GM19395 (cell line): ENCODE data around the gene PCDH8.
A peak's percentile ranks its signal among the peaks of the same experiment; 100 is the strongest.
"Not testable (repeated sequence)": the region's sequence is repeated elsewhere in the genome, so short reads cannot be mapped to it uniquely, and the experiment has no call there.

Experiments used
- ATAC-seq: cut with Tn5 transposase; IDR thresholded peaks from one replicate; pipeline ENCODE4 v1.9.1; 2021; ENCODE audit warnings: mild to moderate bottlenecking, moderate library complexity; ENCODE audit not compliant: unreplicated experiment

The PCDH8 gene

DNA sequence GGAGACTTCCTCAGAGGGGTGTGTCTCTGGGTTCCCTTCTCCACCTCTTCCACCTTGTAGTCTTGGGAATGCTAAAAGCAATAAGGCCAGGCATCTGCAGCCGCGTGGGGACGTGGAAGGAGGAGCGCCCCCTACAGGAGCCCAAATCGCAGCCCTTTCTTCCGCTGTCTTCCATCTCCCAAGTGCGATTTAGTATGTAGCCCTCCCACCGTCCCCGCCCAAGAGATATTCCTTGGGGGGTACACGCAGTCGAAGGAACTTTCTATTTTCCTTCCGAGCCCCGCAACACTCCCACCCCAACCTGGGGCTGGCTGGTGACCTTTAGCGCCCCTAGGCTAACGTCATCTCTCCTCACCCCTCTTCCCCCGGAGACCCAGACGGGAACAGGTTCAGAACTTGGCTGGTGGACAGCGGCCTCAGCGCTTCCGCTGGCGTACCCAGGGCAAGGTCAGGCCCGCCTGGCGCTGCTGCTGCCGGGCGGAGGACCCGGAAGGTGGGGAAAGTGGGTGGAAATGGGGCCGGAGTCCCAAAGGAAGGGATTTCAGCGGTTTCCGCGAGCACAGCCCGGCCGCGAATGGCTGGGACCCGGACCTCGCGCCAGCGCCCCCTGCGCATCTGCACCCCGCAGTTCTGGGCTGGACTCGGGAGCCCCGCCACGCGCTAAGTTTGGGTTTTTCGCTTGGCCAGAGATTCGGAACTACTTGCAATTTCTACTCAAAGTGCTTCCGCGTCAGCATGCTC is 2.1 kb upstream of the PCDH8 start:
- peak; percentile 52 for ATAC-seq

DNA sequence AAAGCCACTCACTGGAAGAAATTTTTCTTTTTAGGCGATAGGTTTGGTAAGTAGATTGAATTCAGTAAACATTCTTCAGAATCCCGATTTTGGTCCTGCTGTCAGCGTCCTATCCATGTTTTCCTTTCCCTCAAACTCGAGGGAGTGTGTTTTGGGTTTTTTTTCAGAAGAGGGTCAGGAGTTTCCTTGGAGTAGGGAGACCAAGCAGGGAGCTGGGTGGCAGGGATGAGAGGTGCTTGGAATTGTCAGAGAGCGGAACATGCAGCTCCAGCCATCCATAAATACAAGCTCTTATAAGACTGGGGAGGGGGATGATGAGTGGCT is 1.6 kb upstream of the PCDH8 start:
- no peak for ATAC-seq

DNA sequence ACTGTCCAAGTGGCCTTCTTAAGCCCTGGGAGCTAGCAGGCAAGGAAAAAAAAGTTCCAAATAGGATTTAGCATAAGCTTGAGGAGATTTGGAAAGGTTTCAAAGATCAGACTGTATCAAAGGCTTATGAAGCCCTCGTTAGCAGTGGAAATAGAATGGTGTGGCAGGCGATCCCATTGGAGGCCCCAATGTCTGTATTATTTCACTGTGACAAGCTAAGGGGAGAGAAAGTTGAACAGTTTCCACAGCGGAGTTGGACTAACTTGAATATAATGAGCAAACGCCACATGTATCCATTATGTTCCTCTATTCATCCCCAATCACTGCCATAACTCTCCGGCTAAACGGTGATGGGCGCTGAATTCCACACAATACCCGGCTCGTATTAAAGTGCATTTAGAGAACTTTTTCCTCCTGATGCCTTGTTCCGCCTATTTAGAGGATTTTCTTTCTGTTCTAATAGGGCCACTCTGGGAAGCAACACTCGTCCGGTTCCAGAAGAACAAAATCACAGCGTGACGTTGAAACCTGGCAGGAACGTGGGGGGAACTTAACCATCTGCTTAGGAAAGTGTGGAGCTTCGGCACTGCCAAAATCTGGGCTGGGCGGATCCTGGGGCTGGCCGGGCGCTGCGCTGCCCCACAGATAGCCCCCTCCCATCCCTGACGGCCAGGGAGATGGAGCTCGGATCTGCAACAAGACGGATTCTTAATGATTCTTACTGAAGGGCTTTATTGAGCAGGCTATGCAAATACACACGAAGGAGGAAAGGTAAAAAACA is 1.0 kb upstream of the PCDH8 start:
- no peak for ATAC-seq

DNA sequence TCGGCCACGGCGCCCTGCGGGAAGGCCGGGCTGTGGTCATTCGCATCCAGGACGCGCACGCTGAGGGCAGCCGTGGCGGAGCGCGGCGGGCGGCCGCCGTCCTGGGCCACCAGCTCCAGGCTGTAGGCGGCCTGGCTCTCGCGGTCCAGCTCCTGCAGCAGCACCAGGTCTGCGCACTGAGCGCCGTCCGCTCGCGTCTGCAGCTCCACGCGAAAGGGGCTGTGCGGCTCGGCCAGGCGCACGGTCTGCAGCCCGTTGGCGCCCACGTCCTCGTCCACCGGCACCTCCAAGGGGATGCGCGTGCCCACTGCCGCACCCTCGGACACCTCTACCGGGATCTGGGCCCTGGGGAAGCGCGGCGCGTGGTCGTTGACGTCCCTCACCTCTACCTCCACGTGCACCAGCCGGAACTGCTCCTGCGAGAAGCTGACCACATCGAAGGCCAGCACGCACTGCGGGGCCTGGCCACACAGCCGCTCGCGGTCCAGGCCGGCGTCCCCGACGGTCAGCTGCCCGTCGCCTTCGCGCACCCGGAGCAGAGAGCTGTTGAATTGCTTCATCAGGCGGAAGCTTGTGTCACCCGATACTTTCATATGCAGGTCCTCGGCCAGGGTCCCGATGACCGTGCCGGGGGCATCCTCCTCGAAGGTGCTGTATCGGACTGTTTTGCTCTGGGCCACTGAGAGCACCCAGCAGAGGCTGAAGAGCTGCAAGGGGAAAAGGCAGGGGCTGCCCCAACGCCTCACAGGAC is 583 bp downstream of the PCDH8 start:
- ATAC-seq, result no peak

DNA sequence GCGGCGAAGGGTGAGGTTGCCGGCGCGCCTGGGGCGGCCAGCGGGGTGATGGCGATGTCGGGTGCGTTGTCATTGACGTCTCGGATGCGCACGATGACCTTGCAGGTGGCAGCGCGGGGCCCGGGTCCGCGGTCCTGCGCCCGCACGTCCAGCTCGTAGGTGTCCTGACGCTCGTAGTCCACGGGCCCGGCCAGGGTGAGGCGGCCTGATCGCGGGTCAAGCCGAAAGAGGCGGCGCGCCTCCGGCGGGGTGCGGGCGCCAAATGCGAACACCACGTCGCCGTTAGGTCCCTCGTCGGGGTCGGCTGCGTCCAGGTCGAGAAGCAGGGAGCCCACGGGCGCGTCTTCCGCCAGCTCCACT is 1.1 kb downstream of the PCDH8 start:
- no peak for ATAC-seq

DNA sequence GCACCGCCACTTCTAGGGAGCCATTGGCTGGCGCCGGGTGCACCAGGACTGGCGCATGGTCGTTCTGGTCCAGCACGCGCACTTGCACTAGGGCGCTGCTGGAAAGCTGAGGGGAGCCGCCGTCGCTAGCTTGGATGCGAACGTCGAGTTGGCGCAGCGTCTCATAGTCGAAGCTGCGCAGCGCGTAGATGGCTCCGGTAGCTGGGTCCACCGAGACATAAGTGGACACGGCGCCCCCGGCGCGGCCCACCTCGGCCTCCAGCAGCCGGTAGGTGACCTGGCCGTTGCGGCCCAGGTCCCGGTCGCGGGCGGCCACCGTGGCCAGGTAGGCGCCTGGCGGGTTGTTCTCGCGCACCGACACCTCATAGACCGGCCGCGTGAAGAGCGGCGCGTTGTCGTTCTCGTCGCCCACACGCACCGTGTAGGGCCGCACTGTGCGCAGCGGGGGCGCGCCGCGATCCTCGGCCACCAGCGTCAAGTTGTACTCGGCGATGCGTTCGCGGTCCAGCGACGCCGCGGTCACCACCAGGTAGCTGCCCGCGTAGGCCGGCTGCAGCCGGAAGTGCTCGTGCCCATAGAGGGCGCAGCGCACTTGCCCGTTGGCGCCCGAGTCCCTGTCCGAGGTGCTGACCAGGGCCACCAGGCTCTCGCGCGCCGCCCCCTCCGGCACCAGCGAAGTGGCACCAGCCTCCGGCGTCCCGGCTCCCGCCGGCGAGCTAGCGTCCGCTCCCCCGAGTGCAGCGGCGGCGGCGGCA is 1.7 kb downstream of the PCDH8 start:
- ATAC-seq, result no peak

DNA sequence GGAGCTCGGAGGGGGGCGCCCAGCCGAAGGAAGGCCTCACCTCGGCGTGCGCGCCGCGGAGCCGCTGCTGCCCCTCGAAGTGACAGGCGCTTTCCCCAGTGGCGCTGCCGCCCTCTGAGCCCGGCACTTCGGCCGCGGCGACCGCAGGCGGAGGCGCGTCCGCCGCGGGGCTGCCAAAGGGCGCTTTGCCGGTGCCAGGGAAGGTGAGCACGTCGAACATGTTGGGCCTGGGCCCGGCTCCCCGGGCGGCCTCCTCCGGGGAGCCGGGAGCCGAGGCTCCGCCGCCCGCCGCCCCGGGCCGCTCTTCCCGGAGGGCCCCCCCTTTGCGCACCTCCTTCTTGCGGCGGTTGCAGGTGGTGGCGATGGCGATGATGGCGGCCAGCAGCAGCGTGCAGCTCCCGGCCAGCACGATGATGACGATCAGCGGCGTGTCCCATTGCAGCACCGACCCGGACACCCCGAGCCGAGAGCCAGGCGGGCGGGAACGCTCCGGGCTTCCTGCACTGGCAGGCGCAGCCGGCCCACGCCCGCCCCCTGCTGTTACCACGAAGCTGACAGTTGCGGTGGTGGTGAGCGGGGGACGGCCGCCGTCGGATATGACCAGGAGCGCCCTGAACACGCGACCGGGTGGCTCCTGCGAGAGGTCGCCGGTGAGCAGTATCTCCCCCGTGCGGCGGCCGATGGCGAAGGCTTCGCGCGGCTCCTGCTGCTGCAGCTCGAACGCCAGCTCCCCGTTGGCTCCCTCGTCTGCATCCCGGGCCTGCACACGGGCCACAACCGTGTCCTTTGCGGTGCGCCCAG is 2.5 kb downstream of the PCDH8 start:
- no peak for ATAC-seq

DNA sequence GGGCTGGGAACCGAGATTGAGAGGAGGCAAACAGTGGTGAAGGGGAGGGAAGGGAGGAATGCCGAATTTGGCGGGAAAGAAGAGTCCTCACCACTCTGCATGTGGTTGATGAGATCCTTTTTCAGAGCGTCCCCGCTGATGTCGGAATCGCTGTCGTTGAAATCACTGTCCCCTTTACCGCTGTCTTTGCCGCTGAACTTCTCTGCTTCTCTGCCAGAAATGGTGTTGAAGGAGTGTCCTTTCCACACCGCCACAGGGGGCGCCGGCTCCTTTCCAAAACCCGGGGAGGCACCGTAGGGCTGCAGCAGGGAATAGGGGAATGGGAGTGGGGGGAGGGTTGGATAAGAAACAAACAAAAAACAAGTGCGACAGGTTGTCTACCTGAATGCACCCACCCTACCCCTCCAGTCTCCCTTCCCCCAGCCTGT is 3.1 kb downstream of the PCDH8 start:
- no peak for ATAC-seq

DNA sequence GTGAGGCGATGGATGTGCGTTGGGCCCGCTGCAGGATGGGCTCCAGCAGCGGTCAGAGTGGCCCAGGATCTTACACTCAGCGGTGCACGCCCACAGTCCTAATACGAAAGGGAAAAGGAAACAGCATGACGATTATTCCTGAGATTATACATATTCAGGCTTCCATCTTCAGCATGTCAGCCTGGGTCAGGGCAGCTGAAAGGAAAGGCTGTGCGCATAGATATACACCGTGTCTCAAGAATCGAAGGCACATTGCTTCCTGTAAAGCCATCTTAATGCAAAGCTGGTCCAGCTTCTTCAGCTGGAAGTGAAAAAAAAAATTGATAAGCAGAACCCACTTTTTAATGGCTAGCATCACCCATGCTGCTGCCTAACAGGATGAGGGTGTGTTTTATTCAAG is 3.6 kb downstream of the PCDH8 start:
- ATAC-seq, result no peak

DNA sequence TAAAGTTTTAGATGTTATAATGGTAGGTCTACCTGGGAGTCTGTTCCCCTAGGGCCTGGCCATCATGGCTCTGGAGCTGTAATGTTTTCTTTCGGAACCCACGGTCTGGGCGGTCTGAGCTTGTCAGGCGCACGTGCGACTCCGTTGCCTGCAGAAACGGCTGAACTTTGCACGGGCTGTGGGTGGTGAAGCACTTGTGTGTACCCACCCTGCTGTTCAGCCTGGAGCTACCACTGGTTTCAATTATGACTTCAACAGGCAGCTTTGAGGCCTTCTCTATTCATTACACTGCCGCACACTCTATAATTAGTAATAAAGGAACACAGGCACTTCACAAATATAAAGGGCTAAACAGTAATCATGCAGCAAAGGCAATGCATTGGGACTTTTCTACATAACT is 6.0 kb downstream of the PCDH8 start:
- no peak for ATAC-seq

DNA sequence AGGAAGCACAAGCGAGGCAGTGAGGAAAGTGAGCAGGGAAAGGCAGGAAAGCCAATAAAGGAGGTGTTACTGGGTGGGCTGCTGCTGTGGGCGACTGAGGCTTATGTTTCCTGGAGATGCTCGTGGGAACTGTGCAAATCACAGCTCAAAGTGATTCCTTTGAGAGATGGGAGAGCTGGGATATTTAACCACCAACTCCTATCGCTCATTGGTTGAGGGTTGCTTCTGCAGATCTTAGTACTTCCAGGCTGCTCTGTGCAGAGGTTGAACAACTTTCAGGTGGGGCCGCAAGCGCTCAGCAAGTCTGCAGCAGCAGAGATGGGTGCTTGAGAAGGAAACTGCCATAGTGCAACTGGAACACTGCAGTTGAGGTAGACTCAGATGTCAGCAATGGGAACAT is 8.4 kb downstream of the PCDH8 start:
- no peak for ATAC-seq

DNA sequence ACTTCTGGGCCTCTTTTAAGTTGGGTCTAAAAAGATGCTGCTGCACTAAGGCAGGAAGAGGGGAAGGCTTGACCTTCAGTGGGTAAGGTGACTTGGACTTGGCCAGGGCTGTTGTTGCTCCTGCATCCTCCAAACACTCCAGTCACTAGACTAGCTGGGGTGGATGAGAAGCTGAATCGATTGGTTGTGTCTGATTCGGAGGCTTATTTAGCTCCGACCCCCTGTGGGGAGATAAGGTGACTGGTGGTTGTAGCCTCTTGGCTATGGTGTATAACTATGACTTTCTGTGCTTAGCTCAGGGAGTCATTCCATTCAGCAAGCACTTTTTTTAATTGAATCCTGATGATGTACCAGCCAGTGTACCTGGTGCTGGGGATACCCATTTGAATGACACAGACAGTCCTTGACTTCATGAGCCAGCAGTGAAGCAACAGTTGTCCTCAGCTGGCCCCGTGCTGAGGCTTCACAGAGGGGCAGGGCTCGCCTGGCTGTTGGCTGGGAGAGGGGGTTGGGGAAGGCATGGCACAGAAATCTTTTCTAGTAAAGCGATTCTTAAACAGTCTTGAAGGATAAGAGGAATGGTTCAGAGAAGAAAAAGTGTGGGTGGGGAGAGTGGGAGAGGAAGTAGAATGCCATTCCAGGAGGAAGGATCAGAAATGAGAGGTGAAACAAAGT is 9.9 kb downstream of the PCDH8 start:
- ATAC-seq, result no peak

DNA sequence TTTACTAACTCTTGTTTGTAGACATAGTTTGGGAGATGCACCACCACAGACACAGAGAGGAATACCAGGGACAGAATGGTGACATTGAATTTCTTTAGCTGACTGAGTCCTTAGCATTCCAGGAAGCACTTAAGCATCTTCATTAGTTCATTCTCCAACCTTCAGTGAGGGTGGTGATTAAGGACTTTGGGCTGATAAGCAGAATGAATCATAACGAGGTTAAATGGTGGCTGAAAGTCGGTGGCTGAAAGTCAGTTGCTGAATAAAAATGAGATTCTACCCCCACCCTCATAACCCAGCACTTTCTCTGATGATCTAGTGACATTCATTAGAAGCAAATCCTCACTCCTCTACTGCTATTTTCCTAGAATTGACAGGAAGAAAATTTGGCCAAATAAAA is 10.6 kb downstream of the PCDH8 start:
- ATAC-seq, result no peak

DNA sequence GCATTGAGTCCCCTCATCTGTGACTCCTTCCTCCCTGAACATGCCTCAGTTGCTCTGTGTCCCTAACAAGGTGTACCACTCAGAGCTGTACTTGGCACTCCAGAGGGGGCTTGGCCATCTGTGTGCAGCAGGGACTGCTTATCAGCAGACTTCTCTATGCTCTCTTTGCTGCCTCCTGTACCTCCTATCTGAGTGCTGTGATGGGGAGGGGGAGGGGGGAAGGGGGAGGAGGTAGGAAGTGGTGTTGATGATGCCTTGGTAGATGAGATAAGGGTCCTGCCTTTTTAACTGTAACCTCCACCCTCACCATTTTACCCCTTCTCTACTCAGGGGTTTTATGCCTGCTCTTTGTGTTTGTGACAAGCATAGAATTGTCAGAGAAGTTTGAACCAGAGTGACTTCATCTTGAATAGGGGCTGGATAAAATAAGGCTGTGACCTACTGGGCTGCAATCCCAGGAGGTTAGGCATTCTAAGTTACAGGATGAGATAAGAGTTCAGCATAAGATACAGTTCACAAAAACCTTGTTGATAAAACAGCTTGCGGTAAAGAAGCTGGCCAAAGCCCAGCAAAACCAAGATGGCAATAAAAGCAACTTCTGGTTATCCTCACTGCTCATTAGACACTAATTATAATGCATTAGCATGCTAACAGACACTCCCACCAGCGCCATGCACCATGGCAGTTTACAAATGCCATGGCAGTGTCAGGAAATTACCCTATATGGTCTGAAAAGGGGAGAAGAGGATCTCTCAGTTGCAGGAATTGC is 13.2 kb downstream of the PCDH8 start:
- no peak for ATAC-seq

DNA sequence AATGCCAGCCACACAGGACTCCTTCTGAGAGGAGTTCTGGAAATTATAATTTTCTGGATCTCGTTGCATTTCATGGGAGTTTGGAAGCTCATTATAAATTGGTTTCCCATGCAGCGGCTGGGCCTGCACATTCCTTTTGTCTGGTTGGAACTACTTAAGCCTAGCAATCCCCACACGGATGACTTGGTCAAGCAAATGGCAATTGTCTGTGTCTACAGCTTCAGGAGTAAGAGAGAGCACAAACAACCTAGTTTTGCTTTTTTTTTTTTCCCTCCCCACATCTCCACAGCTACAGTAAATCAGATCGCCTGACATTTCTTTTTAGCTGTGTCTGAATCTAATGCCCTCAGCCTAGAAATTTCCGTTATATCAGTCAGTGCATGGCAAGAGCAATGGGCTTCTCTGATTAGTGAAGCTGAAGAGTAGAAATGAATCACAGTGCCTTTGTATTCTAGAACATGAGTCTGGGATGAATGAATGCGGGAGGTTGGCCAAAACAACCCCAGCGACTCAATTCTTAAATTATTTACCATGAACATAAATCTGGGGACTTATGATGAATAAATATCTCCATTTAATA is 15.1 kb downstream of the PCDH8 start:
- no peak for ATAC-seq

DNA sequence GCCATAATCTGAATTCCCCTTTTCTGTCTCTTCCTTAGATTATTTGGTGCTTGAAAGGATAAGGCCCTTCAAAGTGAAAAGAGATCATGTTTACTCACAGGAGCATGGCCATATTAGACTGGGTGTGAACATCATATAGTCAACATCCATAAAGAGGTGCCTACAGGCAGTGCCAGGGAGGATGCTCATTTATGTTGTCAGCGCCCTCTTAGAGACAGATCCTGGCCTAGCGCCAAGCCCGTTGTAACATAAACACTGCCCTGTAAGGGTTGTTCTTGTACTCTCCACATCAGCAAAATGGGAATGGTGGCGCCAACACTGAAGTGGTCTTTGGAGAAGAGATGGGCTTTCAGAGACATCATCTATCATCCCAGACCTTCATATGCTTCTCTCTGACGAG is 16.1 kb downstream of the PCDH8 start:
- ATAC-seq, result no peak

DNA sequence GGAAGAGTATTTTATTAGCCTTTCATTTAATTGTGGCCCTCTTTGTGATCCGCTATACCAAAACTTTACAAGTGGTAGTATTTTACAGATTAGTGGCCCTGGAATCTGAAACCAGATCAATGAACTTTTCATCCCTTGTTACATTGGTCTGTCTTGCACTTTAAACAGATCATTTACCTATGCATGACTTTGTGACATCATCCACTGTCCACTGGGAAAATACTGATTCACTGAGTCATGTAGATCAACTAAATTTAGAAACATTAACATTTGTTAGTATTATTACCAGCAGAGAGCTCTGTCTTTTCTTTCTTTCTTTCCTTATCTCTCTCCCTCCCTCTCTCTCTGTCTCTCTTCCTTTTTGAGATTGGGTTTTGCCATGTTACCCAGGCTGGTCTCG is 17.5 kb downstream of the PCDH8 start:
- no peak for ATAC-seq

DNA sequence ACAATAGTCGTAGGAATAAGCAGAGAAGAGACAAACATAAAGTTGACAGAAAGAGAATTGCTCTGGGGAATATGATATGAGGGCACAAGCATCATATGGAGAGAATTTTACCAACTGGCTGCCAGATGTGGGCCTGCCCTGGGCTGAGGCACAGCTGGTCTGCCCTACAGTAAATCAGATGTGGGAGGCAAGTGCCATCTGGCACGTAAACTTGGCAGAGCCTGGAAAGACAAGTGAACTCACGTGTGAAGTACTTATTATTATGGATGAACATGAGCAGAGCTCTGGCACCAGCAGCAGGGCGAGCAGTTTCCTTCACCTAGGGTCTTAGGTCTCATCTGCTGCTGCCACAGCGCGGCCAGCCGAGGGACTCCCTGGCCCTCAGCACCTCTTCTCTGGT is 20.6 kb downstream of the PCDH8 start:
- ATAC-seq, result no peak

DNA sequence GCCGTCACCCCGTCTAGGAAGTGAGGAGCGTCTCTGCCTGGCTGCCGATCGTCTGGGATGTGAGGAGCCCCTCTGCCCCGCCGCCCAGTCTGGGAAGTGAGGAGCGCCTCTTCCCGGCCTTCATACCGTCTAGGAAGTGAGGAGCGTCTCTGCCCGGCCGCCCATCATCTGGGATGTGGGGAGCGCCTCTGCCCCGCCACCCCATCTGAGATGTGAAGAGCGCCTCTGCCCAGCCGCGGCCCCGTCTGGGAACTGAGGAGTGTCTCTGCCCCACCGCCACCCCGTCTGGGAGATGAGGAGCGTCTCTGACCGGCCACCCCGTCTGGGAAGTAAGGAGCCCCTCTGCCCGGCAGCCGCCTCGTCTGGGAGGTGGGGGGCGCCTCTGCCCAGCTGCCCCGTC is 30.6 kb downstream of the PCDH8 start:
- not testable (repeated sequence) for ATAC-seq
